ENCODE data around the gene RCOR1.

DNA sequence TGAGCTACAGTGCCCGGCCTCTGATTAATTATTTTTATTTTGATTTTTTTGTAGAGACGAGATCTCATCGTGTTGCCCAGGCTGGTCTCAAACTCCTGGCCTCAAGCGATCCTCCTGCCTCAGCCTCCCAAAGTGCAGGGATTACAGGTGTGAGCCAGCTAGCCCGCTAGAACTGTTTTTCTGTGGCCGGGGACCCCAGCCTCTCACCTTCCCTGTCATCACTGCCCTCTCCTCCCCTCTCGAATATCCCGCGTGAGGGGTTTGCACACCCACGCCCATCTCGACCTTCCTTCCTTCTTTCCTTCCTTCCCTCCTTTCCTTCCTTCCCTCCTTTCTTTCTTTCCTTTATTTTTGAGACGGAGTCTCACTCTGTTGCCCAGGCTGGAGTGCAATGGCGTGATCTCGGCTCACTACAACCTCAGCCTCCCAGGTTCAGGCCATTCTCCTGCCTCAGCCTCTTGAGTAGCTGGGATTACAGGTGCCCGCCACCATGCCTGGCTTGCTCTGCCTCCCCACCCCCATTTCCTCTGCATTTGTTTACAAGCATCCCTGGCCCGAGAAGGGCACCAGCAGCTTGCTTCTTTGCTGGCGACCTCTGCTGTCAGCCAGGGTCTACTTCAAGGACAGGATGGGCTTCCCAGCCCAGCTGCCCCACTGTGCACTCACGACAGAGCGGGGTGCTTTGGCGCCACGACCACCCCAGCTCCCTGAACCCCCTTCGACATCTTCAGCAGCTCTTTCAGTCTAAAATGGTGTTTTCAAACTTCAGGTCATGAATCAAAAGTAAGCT lies 180.5 kb downstream of the RCOR1 start:
- TF ChIP-seq, protein P1, sequence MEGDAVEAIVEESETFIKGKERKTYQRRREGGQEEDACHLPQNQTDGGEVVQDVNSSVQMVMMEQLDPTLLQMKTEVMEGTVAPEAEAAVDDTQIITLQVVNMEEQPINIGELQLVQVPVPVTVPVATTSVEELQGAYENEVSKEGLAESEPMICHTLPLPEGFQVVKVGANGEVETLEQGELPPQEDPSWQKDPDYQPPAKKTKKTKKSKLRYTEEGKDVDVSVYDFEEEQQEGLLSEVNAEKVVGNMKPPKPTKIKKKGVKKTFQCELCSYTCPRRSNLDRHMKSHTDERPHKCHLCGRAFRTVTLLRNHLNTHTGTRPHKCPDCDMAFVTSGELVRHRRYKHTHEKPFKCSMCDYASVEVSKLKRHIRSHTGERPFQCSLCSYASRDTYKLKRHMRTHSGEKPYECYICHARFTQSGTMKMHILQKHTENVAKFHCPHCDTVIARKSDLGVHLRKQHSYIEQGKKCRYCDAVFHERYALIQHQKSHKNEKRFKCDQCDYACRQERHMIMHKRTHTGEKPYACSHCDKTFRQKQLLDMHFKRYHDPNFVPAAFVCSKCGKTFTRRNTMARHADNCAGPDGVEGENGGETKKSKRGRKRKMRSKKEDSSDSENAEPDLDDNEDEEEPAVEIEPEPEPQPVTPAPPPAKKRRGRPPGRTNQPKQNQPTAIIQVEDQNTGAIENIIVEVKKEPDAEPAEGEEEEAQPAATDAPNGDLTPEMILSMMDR (optimal IDR thresholded peaks at IDR 0.05 in 1 of 3, IDR thresholded peaks at IDR 0.05 in 1 of 3, conservative IDR thresholded peaks at IDR 0.05 in 1 of 3; ENCODE audit: extremely low read depth in 1 of 3, insufficient read depth in 2 of 3, low read length in 3 of 3), result peak in 1 of 3 experiments; percentile 20
- TF ChIP-seq EZH2 (IDR thresholded peaks at IDR 0.05; ENCODE audit: low read length), result no peak

Measured in keratinocyte (primary cell).